SK-N-SH (cell line): ENCODE measurements around the gene CD6. TPM values are rescaled to one million over a fixed set of nuclear protein-coding genes. Genes with fewer than 3 reads are reported as not detected.

Experiments
- CTCF ChIA-PET: fragments of 300-600, 350-600 bp; formaldehyde crosslinking; extraction: SDS; loops from one replicate; lab custom pipeline; 2021; lab: Yijun Ruan, JAX
- POLR2A ChIA-PET: fragments of 350-600 bp; sonication (Branson Sonifier 250); formaldehyde crosslinking; extraction: SDS; loops from one replicate; lab custom pipeline; 2020; ENCODE audit warnings: antibody characterized with exemption, inconsistent platforms; lab: Yijun Ruan, JAX
- DNase-seq: peaks from one replicate; pipeline ENCODE4 v3.0.0; 2012
- H2AFZ ChIP-seq: fragments of 200-600 bp; sonication (generic); 2 replicates; pipeline ENCODE4 v1.8.1; 2016; ENCODE audit warnings: antibody characterized with exemption, mild to moderate bottlenecking, low read depth
- H3F3A ChIP-seq: fragments of 200-600 bp; sonication (generic); replicated peaks from 2 replicates; pipeline ENCODE3; 2016; ENCODE audit warnings: antibody characterized with exemption, mild to moderate bottlenecking; ENCODE audit not compliant: insufficient read depth
- H3K27ac ChIP-seq, 2 experiments: fragments of 200-500 bp in 1 of 2; fragments of 200-600 bp in 1 of 2; sonication (Bioruptor generic) in 1 of 2; sonication (generic), shearing (Covaris generic) in 1 of 2; 2 replicates each; pipeline versions ENCODE4 v1.5.1 to v1.6.1; 2014 to 2016; ENCODE audit warnings: low read depth in 2 of 2, inconsistent platforms in 1 of 2, low read length in 1 of 2, mild to moderate bottlenecking in 1 of 2, mixed read lengths in 1 of 2
- H3K27me3 ChIP-seq: fragments of 200-600 bp; sonication (generic), shearing (Covaris generic); 2 replicates; pipeline ENCODE4 v1.6.1; 2016; ENCODE audit warnings: mixed run types; ENCODE audit not compliant: insufficient read depth
- H3K36me3 ChIP-seq, 2 experiments: fragments of 200-500 bp in 1 of 2; fragments of 200-600 bp in 1 of 2; sonication (Bioruptor generic) in 1 of 2; sonication (generic) in 1 of 2; replicated peaks in 1 of 2; 2 replicates each; pipeline versions ENCODE3 to v1.5.1; 2014 to 2016; ENCODE audit warnings: low read length in 1 of 2, mild to moderate bottlenecking in 1 of 2; ENCODE audit not compliant: insufficient read depth in 2 of 2, control insufficient read depth in 1 of 2
- H3K4me1 ChIP-seq, 2 experiments: fragments of 200-500 bp in 1 of 2; fragments of 200-600 bp in 1 of 2; sonication (Bioruptor generic) in 1 of 2; sonication (generic), shearing (Covaris generic) in 1 of 2; 2 replicates each; pipeline versions ENCODE4 v1.5.1 to v1.6.1; 2014 to 2016; ENCODE audit warnings: low read depth in 1 of 2, low read length in 1 of 2, mixed run types in 1 of 2; ENCODE audit not compliant: insufficient read depth in 2 of 2, control insufficient read depth in 1 of 2
- H3K4me2 ChIP-seq: fragments of 200-600 bp; sonication (generic), shearing (Covaris generic); 2 replicates; pipeline ENCODE4 v1.6.1; 2017; ENCODE audit warnings: mixed run types
- H3K4me3 ChIP-seq, 2 experiments: fragments of 200-500 bp in 1 of 2; fragments of 200-600 bp in 1 of 2; sonication (Bioruptor generic) in 1 of 2; sonication (generic), shearing (Covaris generic) in 1 of 2; 2 replicates each; pipeline versions ENCODE4 v1.5.1 to v1.8.1; 2014 to 2016; ENCODE audit warnings: low read depth in 2 of 2, inconsistent platforms in 1 of 2, low read length in 1 of 2, mild to moderate bottlenecking in 1 of 2, mixed read lengths in 1 of 2, moderate library complexity in 1 of 2
- H3K79me2 ChIP-seq: fragments of 200-600 bp; sonication (generic); 2 replicates; pipeline ENCODE4 v1.8.1; 2017; ENCODE audit warnings: mild to moderate bottlenecking; ENCODE audit not compliant: insufficient read depth
- H3K9ac ChIP-seq: fragments of 200-600 bp; sonication (generic); 2 replicates; pipeline ENCODE4 v1.6.1; 2017; ENCODE audit warnings: mixed run types
- H3K9me2 ChIP-seq: fragments of 200-600 bp; sonication (generic); 2 replicates; pipeline ENCODE4 v1.6.1; 2017; ENCODE audit warnings: mixed run types
- H3K9me3 ChIP-seq: fragments of 200-600 bp; sonication (generic); 2 replicates; pipeline ENCODE4 v1.6.1; 2017; ENCODE audit warnings: mixed run types, mild to moderate bottlenecking, moderate library complexity
- H4K20me1 ChIP-seq: fragments of 200-600 bp; sonication (generic); 2 replicates; pipeline ENCODE4 v1.6.1; 2017; ENCODE audit warnings: mild to moderate bottlenecking, mixed run types; ENCODE audit not compliant: insufficient read depth
- CHD2 ChIP-seq: fragments of 150-350 bp; IDR thresholded peaks from 2 replicates; pipeline ENCODE4 v1.6.1; 2018; ENCODE audit warnings: low read length; ENCODE audit not compliant: partially characterized antibody
- ELF1 ChIP-seq: IDR thresholded peaks from 2 replicates; pipeline ENCODE4 v1.4.0; 2012
- EZH2phosphoT487 ChIP-seq: fragments of 200-600 bp; sonication (generic); IDR thresholded peaks from 2 replicates; pipeline ENCODE4 v1.6.1; 2017; ENCODE audit warnings: low read depth, mixed run types, mild to moderate bottlenecking, antibody characterized with exemption, moderate library complexity, borderline replicate concordance
- FOSL2 ChIP-seq: IDR thresholded peaks from 2 replicates; pipeline ENCODE4 v1.4.0; 2012; ENCODE audit warnings: low read depth, mild to moderate bottlenecking, moderate library complexity, borderline replicate concordance
- FOXJ3 ChIP-seq: sonication (generic); formaldehyde crosslinking; IDR thresholded peaks from 2 replicates; pipeline ENCODE4 v1.5.1; 2020; ENCODE audit warnings: mild to moderate bottlenecking, missing genetic modification reagents
- GABPA ChIP-seq: IDR thresholded peaks from 2 replicates; pipeline ENCODE4 v1.4.0; 2012; ENCODE audit warnings: low read depth, mild to moderate bottlenecking
- GATA2 ChIP-seq: sonication (generic); formaldehyde crosslinking; IDR thresholded peaks from 2 replicates; pipeline ENCODE4 v1.5.0; 2020; ENCODE audit warnings: mild to moderate bottlenecking, missing genetic modification reagents
- JUND ChIP-seq: IDR thresholded peaks from 2 replicates; pipeline ENCODE4 v1.4.0; 2012
- MEF2A ChIP-seq: IDR thresholded peaks from 2 replicates; pipeline ENCODE4 v1.4.0; 2012; ENCODE audit warnings: low read depth, borderline replicate concordance
- NRF1 ChIP-seq: IDR thresholded peaks from 2 replicates; pipeline ENCODE4 v1.6.1; 2012; ENCODE audit warnings: low read depth, mild to moderate bottlenecking, low read length
- RCOR1 ChIP-seq: fragments of 150-350 bp; IDR thresholded peaks from 2 replicates; pipeline ENCODE4 v1.6.1; 2017; ENCODE audit warnings: antibody characterized with exemption, low read length
- RFX5 ChIP-seq: IDR thresholded peaks from 2 replicates; pipeline ENCODE4 v1.6.1; 2012; ENCODE audit warnings: mild to moderate bottlenecking, improper control_type of control experiment, low read length
- RXRA ChIP-seq: IDR thresholded peaks from 2 replicates; pipeline ENCODE4 v1.4.0; 2012; ENCODE audit warnings: low read depth, mild to moderate bottlenecking, borderline replicate concordance
- TCF12 ChIP-seq: IDR thresholded peaks from 2 replicates; pipeline ENCODE4 v1.4.0; 2012
- TEAD4 ChIP-seq: IDR thresholded peaks from 2 replicates; pipeline ENCODE4 v1.4.0; 2012; ENCODE audit warnings: mild to moderate bottlenecking, borderline replicate concordance; ENCODE audit not compliant: insufficient read depth
- YY1 ChIP-seq: IDR thresholded peaks from 2 replicates; pipeline ENCODE4 v1.4.0; 2012; ENCODE audit warnings: low read depth, mild to moderate bottlenecking
- WGBS: methylation state at CpG from one replicate; pipeline ENCODE4 v1.1.6; 2017; ENCODE audit warnings: low lambda C conversion rate; 5-methylcytosine and 5-hydroxymethylcytosine counted together
- polyA plus RNA-seq, 3 experiments: library from polyadenylated mRNA; depleted of rRNA; stranded (reverse); fragments of >200 nt; gene quantifications; 2 replicates each; pipeline ENCODE4 v1.2.3, GENCODE V29; 2012
- TF ChIP-seq, protein P1 (sequence below): IDR thresholded peaks from 2 replicates; pipeline ENCODE4 v1.4.0; 2012; ENCODE audit warnings: low read depth, borderline replicate concordance
- TF ChIP-seq, protein P2 (sequence below): IDR thresholded peaks from 2 replicates; pipeline ENCODE4 v1.4.0; 2012; ENCODE audit warnings: low read depth
- TF ChIP-seq, protein P3 (sequence below): IDR thresholded peaks from 2 replicates; pipeline ENCODE4 v1.4.0; 2012; ENCODE audit warnings: low read depth, borderline replicate concordance

The CD6 gene
- polyA plus RNA-seq, 1 of the 3 experiments (the other 2 are of a cell fraction), result not detected

DNA sequence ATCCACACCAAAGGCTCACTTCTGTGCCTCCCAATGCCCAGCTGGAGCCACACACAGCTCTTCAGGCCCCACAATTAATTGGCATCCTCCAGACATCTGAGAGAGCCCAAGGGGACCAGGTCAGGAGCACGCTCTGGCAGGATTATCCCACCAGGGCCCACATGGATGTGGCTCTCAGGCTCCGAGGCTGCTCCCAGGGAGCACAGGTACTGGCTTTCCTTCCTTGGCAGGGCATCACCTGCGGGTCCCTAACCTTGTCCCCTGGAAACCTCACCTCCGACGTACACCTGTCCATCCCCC lies 54.3 kb downstream of the CD6 start:
- Histone ChIP-seq H3K4me1 (no peaks in the 10 kb centered on the region; a peak in 1 of 4 replicates), H3F3A (no peaks in the 10 kb centered on the region), H3K27ac (no peak overlapping the region), H4K20me1 (no peaks in the 10 kb centered on the region), H2AFZ (no peak overlapping the region), H3K79me2 (no peaks in the 10 kb centered on the region), H3K4me2 (no peak overlapping the region), H3K9me2 (no peaks in the 10 kb centered on the region), H3K4me3 (no peak overlapping the region), H3K9me3 (no peaks in the 10 kb centered on the region), H3K9ac (no peak overlapping the region), H3K36me3 (no peaks in the 10 kb centered on the region), H3K27me3 (no peaks in the 10 kb centered on the region)
- WGBS, result 64% methylated on average over 5 of the region's 5 CpGs
- ChIA-PET CTCF (no interaction called here), POLR2A (no interaction called here)
- no peak for TF ChIP-seq RXRA
- no peak for TF ChIP-seq YY1
- no peak for TF ChIP-seq MEF2A
- no peak for TF ChIP-seq GABPA
- TF ChIP-seq, protein P1, sequence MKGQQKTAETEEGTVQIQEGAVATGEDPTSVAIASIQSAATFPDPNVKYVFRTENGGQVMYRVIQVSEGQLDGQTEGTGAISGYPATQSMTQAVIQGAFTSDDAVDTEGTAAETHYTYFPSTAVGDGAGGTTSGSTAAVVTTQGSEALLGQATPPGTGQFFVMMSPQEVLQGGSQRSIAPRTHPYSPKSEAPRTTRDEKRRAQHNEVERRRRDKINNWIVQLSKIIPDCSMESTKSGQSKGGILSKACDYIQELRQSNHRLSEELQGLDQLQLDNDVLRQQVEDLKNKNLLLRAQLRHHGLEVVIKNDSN, result no peak
- TF ChIP-seq RCOR1, result no peak
- no peak for TF ChIP-seq NRF1
- no peak for TF ChIP-seq RFX5
- no peak for DNase-seq

DNA sequence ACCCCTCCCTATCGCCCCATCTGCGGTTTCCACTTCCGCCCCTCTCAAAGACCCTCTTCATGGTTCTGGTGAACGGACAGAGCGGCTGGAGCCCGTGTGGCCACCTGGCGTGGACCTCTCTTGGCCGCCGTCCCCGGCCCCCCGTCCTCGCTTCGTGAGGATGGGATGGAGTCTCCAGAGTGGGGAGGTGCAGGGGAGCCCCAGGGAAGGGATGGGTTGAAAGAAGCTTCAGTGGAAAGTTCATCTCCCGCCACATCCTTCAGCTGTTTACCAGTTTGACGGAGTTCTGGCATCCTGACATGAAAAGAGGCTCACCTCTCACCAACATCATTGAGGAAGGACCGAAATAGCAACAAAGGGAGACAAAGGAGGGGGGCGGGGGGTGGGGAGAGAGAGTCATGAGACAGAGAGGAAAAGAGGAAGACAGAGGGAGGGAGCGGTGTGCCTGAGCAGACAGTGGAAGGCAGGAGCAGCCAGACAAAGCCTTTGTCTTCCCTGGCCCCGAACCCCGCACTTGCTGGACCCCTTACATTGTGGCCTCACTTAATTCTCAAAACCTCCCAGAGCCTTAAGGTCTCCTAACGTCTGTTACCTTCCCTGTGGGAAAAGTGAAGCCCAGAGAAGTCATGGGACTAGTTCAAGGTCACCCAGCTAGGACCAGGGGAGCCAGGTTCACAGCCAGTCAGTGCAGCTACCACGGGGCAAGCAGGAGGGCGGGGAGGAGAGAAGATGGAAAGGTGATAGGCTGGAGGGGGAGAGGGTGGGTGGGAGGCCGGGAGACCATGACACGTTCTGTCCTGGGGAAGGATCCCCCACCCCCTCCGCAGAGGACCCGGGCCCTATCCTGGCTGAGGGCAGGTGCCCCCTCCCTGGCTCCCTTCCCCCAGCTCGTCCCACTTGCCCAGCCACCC lies 54.9 kb downstream of the CD6 start:
- TF ChIP-seq, protein P2, sequence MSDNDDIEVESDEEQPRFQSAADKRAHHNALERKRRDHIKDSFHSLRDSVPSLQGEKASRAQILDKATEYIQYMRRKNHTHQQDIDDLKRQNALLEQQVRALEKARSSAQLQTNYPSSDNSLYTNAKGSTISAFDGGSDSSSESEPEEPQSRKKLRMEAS, result no peak
- no peak for TF ChIP-seq GATA2 (CRISPR knock-in tag)
- no peak for TF ChIP-seq JUND
- TF ChIP-seq, protein P3, sequence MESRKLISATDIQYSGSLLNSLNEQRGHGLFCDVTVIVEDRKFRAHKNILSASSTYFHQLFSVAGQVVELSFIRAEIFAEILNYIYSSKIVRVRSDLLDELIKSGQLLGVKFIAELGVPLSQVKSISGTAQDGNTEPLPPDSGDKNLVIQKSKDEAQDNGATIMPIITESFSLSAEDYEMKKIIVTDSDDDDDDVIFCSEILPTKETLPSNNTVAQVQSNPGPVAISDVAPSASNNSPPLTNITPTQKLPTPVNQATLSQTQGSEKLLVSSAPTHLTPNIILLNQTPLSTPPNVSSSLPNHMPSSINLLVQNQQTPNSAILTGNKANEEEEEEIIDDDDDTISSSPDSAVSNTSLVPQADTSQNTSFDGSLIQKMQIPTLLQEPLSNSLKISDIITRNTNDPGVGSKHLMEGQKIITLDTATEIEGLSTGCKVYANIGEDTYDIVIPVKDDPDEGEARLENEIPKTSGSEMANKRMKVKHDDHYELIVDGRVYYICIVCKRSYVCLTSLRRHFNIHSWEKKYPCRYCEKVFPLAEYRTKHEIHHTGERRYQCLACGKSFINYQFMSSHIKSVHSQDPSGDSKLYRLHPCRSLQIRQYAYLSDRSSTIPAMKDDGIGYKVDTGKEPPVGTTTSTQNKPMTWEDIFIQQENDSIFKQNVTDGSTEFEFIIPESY, result no peak
- no peak for TF ChIP-seq EZH2phosphoT487
- TF ChIP-seq FOXJ3 (CRISPR knock-in tag), result no peak
- TF ChIP-seq RXRA, result no peak
- TF ChIP-seq ELF1, result no peak
- no peak for TF ChIP-seq CHD2
- TF ChIP-seq, protein P1, result no peak
- TF ChIP-seq FOSL2, result no peak
- TF ChIP-seq TEAD4, result no peak
- no peak for TF ChIP-seq RCOR1
- TF ChIP-seq TCF12, result no peak

More for the DNA sequence above, 54.9 kb downstream of the CD6 start:
- WGBS, result 64% methylated on average over 23 of the region's 28 CpGs
- no peak for DNase-seq
- Histone ChIP-seq H3K4me2 (no peak overlapping the region), H3K27me3 (no peaks in the 10 kb centered on the region; the same call in 1 of the 2 replicates), H2AFZ (no peak overlapping the region), H3K9ac (no peak overlapping the region), H3K9me3 (no peaks in the 10 kb centered on the region), H3K4me3 (no peak overlapping the region), H3F3A (no peaks in the 10 kb centered on the region), H4K20me1 (no peaks in the 10 kb centered on the region), H3K36me3 (no peaks in the 10 kb centered on the region), H3K79me2 (no peaks in the 10 kb centered on the region), H3K9me2 (no peaks in the 10 kb centered on the region), H3K4me1 (no peaks in the 10 kb centered on the region; a peak in 1 of 4 replicates), H3K27ac (no peak overlapping the region)
- POLR2A ChIA-PET, result no interaction called here
- CTCF ChIA-PET, result no interaction called here
